B cell (primary cell): Measurements from ENCODE around the gene MAN1A1. TPM values are rescaled to one million over a fixed set of nuclear protein-coding genes. Genes with fewer than 3 reads are reported as not detected.

Experiments used
- ATAC-seq: fragments of 200-7000 bp; cut with Tn5 transposase; one replicate; pipeline ENCODE4 v1.10.0; 2021; ENCODE audit warnings: low read depth, mild to moderate bottlenecking, moderate number of reproducible peaks, moderate library complexity
- CTCF ChIA-PET: fragments of 350-600 bp; sonication (Branson Sonifier 250); formaldehyde crosslinking; loops from one replicate; lab custom pipeline; 2021; ENCODE audit warnings: antibody characterized with exemption, inconsistent platforms; lab: Charles Lee
- POLR2A ChIA-PET: fragments of 350-600 bp; sonication (Branson Sonifier 250); formaldehyde crosslinking; loops from one replicate; lab custom pipeline; 2021; ENCODE audit warnings: antibody characterized with exemption; lab: Charles Lee
- DNase-seq: peaks from one replicate; pipeline ENCODE4 v3.0.0; 2013
- H2AFZ ChIP-seq: 2 replicates; pipeline ENCODE4 v1.6.1; 2012; ENCODE audit warnings: mild to moderate bottlenecking, low read depth, low read length; ENCODE audit not compliant: insufficient read depth, poor library complexity, severe bottlenecking
- H3K27ac ChIP-seq, 2 donors: 1 replicate in 1 of 2; 2 replicates in 1 of 2; pipeline ENCODE4 v1.5.1; 2012 to 2013; ENCODE audit warnings: low read length in 2 of 2, mild to moderate bottlenecking in 2 of 2, moderate library complexity in 1 of 2
- H3K27me3 ChIP-seq, 4 experiments: fragments of 200-600 bp in 1 of 4; sonication (generic) in 1 of 4; replicated peaks in 1 of 4; 1 replicate in 2 of 4; 2 replicates in 2 of 4; pipeline versions ENCODE4 v1.6.1 to v1.7.0; 2013 to 2016; ENCODE audit warnings: low read length in 3 of 4, mild to moderate bottlenecking in 2 of 4, mixed read lengths in 1 of 4, moderate library complexity in 1 of 4; ENCODE audit not compliant: insufficient read depth in 4 of 4, control insufficient read depth in 3 of 4; ENCODE audit errors: control extremely low read depth in 1 of 4
- H3K36me3 ChIP-seq, 2 experiments: replicated peaks in 1 of 2; 1 replicate in 1 of 2; 2 replicates in 1 of 2; pipeline versions ENCODE4 v1.6.1 to v1.7.1; 2013; ENCODE audit warnings: low read length in 1 of 2; ENCODE audit not compliant: insufficient read depth in 2 of 2, control insufficient read depth in 1 of 2; ENCODE audit errors: control extremely low read depth in 1 of 2, extremely low read depth in 1 of 2
- H3K4me1 ChIP-seq, 2 donors: fragments of 200-600 bp in 1 of 2; sonication (generic) in 1 of 2; 1 replicate in 1 of 2; 2 replicates in 1 of 2; pipeline versions ENCODE4 v1.5.1 to v1.6.1; 2013 to 2017; ENCODE audit warnings: low read length in 2 of 2; ENCODE audit not compliant: control insufficient read depth in 2 of 2, insufficient read depth in 2 of 2
- H3K4me2 ChIP-seq: replicated peaks from 2 replicates; pipeline ENCODE3; 2012; ENCODE audit warnings: mild to moderate bottlenecking, low read depth, low read length; ENCODE audit not compliant: poor library complexity, severe bottlenecking
- H3K4me3 ChIP-seq, 5 experiments: fragments of 200-600 bp in 1 of 5; sonication (generic) in 1 of 5; 1 replicate in 3 of 5; 2 replicates in 2 of 5; pipeline versions ENCODE4 v1.5.1 to v1.7.0; 2011 to 2016; ENCODE audit warnings: low read length in 4 of 5, mild to moderate bottlenecking in 4 of 5, low read depth in 2 of 5, control low read depth in 1 of 5, moderate library complexity in 1 of 5; ENCODE audit not compliant: insufficient read depth in 1 of 5; ENCODE audit errors: control extremely low read depth in 1 of 5, extremely low read depth in 1 of 5
- H3K79me2 ChIP-seq: fragments of 200-600 bp; sonication (generic); one replicate; pipeline ENCODE4 v1.6.0; 2016; ENCODE audit warnings: low read length; ENCODE audit not compliant: control insufficient read depth, insufficient read depth
- H3K9ac ChIP-seq: fragments of 200-600 bp; sonication (generic); 2 replicates; pipeline ENCODE4 v1.6.1; 2017; ENCODE audit warnings: mild to moderate bottlenecking, low read length, moderate library complexity
- H3K9me3 ChIP-seq, 3 donors: one replicate each; pipeline versions ENCODE4 v1.6.1 to v1.7.1; 2013; ENCODE audit warnings: low read length in 2 of 3; ENCODE audit not compliant: control insufficient read depth in 2 of 3, insufficient read depth in 1 of 3; ENCODE audit errors: control extremely low read depth in 1 of 3
- H4K20me1 ChIP-seq: 2 replicates; pipeline ENCODE4 v1.6.0; 2012; ENCODE audit warnings: mild to moderate bottlenecking, low read length; ENCODE audit not compliant: insufficient read depth, control insufficient read depth, poor library complexity, severe bottlenecking
- H3K27ac Mint-ChIP-seq: one replicate; pipeline ENCODE4 v1.8.0; 2021; ENCODE audit warnings: mixed read lengths
- H3K27me3 Mint-ChIP-seq: one replicate; pipeline ENCODE4 v1.8.0; 2021; ENCODE audit warnings: mixed read lengths
- H3K4me1 Mint-ChIP-seq: one replicate; pipeline ENCODE4 v1.8.0; 2021; ENCODE audit warnings: mixed read lengths
- H3K4me3 Mint-ChIP-seq: one replicate; pipeline ENCODE4 v1.8.0; 2021; ENCODE audit warnings: mixed read lengths
- H3K9me3 Mint-ChIP-seq: one replicate; pipeline ENCODE4 v1.8.0; 2022; ENCODE audit warnings: mixed read lengths; ENCODE audit not compliant: insufficient read depth
- CTCF ChIP-seq: fragments of 200-600 bp; IDR thresholded peaks from one replicate; pipeline ENCODE4 v1.8.0; 2022; ENCODE audit warnings: antibody characterized with exemption, mild to moderate bottlenecking
- EZH2 ChIP-seq: IDR thresholded peaks from 2 replicates; pipeline ENCODE4 v1.6.1; 2012; ENCODE audit warnings: borderline replicate concordance, low read depth, mild to moderate bottlenecking, moderate library complexity, low read length; ENCODE audit not compliant: insufficient read depth, poor library complexity, severe bottlenecking
- WGBS: methylation state at CpG from one replicate; pipeline ENCODE4 v1.1.5; 2013; ENCODE audit warnings: missing lambda C conversion rate; ENCODE audit not compliant: insufficient coverage; 5-methylcytosine and 5-hydroxymethylcytosine counted together
- intact Hi-C: fragments of 100-400 bp; cut with micrococcal nuclease; formaldehyde crosslinking; loops from one replicate; pipeline ENCODE4 v1.10.0; 2022
- polyA plus RNA-seq: library from polyadenylated mRNA; depleted of rRNA; stranded (reverse); fragments of >200 nt; gene quantifications from 2 replicates; pipeline ENCODE4 v1.2.3, GENCODE V29; 2012
- total RNA-seq, 2 donors: library from RNA; stranded (reverse); fragments of 120-200 nt in 1 of 2; gene quantifications; 1 replicate in 1 of 2; 2 replicates in 1 of 2; pipeline versions ENCODE4 v1.2.3 to v1.2.4, GENCODE V29; 2013 to 2022

The MAN1A1 gene
- total and polyA plus RNA-seq, 2 donors (not counting 1 experiment from before 2014, with no cell fraction given) = 5.1 to 31.7 TPM

- no peaks in the 10 kb centered on the region for H3K27me3 Mint-ChIP-seq
- no peaks in the 10 kb centered on the region for H3K4me1 Mint-ChIP-seq
- Histone ChIP-seq H3K9ac (no peak overlapping the region), H2AFZ (no peak overlapping the region), H3K36me3 (peaks cover 0 to 13% of the 10 kb centered on the region in 2 experiments), H3K27ac (no peak overlapping the region), H4K20me1 (no peaks in the 10 kb centered on the region), H3K4me1 (no peaks in the 10 kb centered on the region), H3K79me2 (peaks cover 5% of the 10 kb centered on the region), H3K4me2 (no peak overlapping the region), H3K9me3 (no peaks in the 10 kb centered on the region), H3K4me3 (no peak overlapping the region), H3K27me3 (no peaks in the 10 kb centered on the region)
- intact Hi-C loops = no loop called here
- no peak for DNase-seq
- no peak for ATAC-seq
- no peak overlapping the region for H3K4me3 Mint-ChIP-seq
- CTCF ChIA-PET = no interaction called here
- no peaks in the 10 kb centered on the region for H3K9me3 Mint-ChIP-seq
- POLR2A ChIA-PET = no interaction called here
- TF ChIP-seq CTCF (no peak), EZH2 (no peak)
- H3K27ac Mint-ChIP-seq = no peak overlapping the region
Measured at GRCh38 chr6:119243037-119243436, 106.5 kb downstream of the MAN1A1 start.

DNA sequence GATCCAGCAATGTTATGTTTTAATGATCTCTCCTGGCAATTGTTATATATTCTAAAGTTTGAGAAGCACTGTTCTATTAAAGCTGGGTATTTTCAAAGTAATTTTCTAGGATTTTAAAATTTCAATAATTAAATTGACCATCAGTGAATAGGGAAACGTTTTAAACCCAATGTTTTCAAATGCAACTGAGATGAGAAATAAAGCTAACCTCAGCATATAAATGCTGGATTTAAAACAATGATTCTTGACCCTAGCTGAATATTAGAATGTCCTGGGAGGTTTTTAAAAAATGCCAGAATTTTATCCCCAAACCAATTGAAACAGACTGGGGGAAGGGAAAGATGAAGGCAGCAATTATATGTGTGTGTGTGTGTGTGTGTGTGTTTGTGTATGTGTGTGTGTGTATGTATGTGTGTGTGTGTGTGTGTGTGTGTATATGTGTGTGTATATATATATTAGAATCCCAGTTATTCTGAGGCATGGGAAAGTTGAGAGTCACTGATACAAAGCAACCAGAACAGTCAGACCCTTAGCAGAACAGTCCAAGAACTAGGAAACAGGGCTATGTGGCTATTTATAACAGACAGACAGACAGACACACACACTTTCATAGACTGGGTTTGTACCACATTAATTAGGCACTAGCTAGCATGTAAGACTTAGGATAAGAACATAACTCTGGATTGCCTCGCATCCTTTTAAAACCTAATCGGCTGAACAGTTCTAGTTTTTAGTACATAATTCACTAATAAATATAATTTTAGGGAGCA is 107.8 kb downstream of the MAN1A1 start:
- POLR2A ChIA-PET = interaction anchor here (0.6 kb wide), 1 partner anchor 54 kb away, joined by 3 read pairs; no protein-coding TSS in a partner anchor
- Histone ChIP-seq H2AFZ (no peak overlapping the region), H3K9ac (no peak overlapping the region), H4K20me1 (no peaks in the 10 kb centered on the region), H3K27ac (no peak overlapping the region), H3K79me2 (no peaks in the 10 kb centered on the region), H3K4me3 (no peak overlapping the region), H3K9me3 (no peaks in the 10 kb centered on the region), H3K27me3 (no peaks in the 10 kb centered on the region), H3K36me3 (peaks cover 0 to 4% of the 10 kb centered on the region in 2 experiments), H3K4me2 (no peak overlapping the region), H3K4me1 (no peaks in the 10 kb centered on the region)
- intact Hi-C loops = no loop called here
- Mint-ChIP-seq H3K27me3 (no peaks in the 10 kb centered on the region), H3K9me3 (no peaks in the 10 kb centered on the region), H3K4me1 (no peaks in the 10 kb centered on the region), H3K27ac (no peak overlapping the region), H3K4me3 (no peak overlapping the region)
- DNase-seq = no peak
- CTCF ChIA-PET = interaction anchor here (0.6 kb wide), 1 partner anchor 20 kb away, joined by 4 read pairs; no protein-coding TSS in a partner anchor
- TF ChIP-seq CTCF (no peak), EZH2 (no peak)
- no peak for ATAC-seq
- no CpG with 5 or more reads among the region's 3 CpGs for WGBS
